Esophagus squamous epithelium (tissue), 4 donors: Measurements from ENCODE around the gene TRIOBP.

Experiments
- CTCF ChIP-seq, 6 experiments: fragments of 450-650 bp in 4 of 6; fragments of 200-600 bp in 2 of 6; sonication (generic) in 2 of 6; IDR thresholded peaks; one replicate each; pipeline ENCODE4 v1.5.1; 2016 to 2019; ENCODE audit warnings: antibody characterized with exemption in 6 of 6, mild to moderate bottlenecking in 4 of 6, moderate library complexity in 4 of 6
- POLR2A ChIP-seq, 4 donors: fragments of 450-650 bp; IDR thresholded peaks; one replicate each; pipeline ENCODE4 v1.6.1; 2017; ENCODE audit warnings: antibody characterized with exemption in 4 of 4, mild to moderate bottlenecking in 4 of 4, moderate library complexity in 3 of 4

GRCh38 chr22:37739035-37739434 lies 42.2 kb downstream of the TRIOBP start:
- no peak for TF ChIP-seq CTCF (IDR thresholded peaks at IDR 0.05)
- TF ChIP-seq POLR2A (IDR thresholded peaks at IDR 0.05): no peak
